ES-I3 (cell line): Measurements from ENCODE around the gene IL10RA.

ENCODE experiments used
- H3K36me3 ChIP-seq: 2 replicates; pipeline ENCODE4 v1.6.1; 2013; ENCODE audit warnings: mild to moderate bottlenecking, low read length, control low read depth, moderate library complexity; ENCODE audit not compliant: insufficient read depth
- H3K4me1 ChIP-seq: 2 replicates; pipeline ENCODE4 v1.6.1; 2013; ENCODE audit warnings: mild to moderate bottlenecking, control low read depth, low read length; ENCODE audit not compliant: insufficient read depth
- H3K9ac ChIP-seq: 2 replicates; pipeline ENCODE4 v1.6.1; 2013; ENCODE audit warnings: low read depth, mild to moderate bottlenecking, low read length, moderate library complexity
- H3K9me3 ChIP-seq: 2 replicates; pipeline ENCODE4 v1.6.1; 2013; ENCODE audit warnings: mild to moderate bottlenecking, low read length, moderate library complexity; ENCODE audit not compliant: control insufficient read depth, insufficient read depth

Gene IL10RA

GRCh38 chr11:118048472-118049370, 62.5 kb downstream of the IL10RA start:
- Histone ChIP-seq H3K4me1 (no peaks in the 10 kb centered on the region), H3K9ac (no peak overlapping the region), H3K36me3 (no peaks in the 10 kb centered on the region), H3K9me3 (no peaks in the 10 kb centered on the region)

- Histone ChIP-seq H3K9ac (no peak overlapping the region), H3K36me3 (no peaks in the 10 kb centered on the region), H3K9me3 (no peaks in the 10 kb centered on the region), H3K4me1 (no peaks in the 10 kb centered on the region)
Measured at GRCh38 chr11:118049771-118050170, 63.6 kb downstream of the IL10RA start.

GRCh38 chr11:118050208-118050891, 64.2 kb downstream of the IL10RA start:
- Histone ChIP-seq H3K9me3 (no peaks in the 10 kb centered on the region), H3K9ac (no peak overlapping the region), H3K4me1 (no peaks in the 10 kb centered on the region), H3K36me3 (no peaks in the 10 kb centered on the region)
